GM12891 (cell line): Measurements from ENCODE around the gene GPATCH1.

ENCODE experiments used
- DNase-seq: peaks from one replicate; pipeline ENCODE4 v3.0.0; 2011; ENCODE audit warnings: low spot score; ENCODE audit not compliant: insufficient read length
- FAIRE-seq: peaks from 2 replicates; lab custom pipeline; 2011; peaks lifted over from hg19 to GRCh38; lab: Jason Lieb, UNC
- PAX5 ChIP-seq: IDR thresholded peaks from 2 replicates; pipeline ENCODE4 v1.6.1; 2011; ENCODE audit warnings: low read length, moderate library complexity, mild to moderate bottlenecking; ENCODE audit not compliant: insufficient read depth, severe bottlenecking
- POLR2A ChIP-seq: IDR thresholded peaks from 2 replicates; pipeline ENCODE4 v1.6.1; 2011; ENCODE audit warnings: low read depth, low read length, control low read depth
- POLR2AphosphoS5 ChIP-seq: IDR thresholded peaks from 2 replicates; pipeline ENCODE4 v1.6.1; 2011; ENCODE audit warnings: low read depth, low read length, control low read depth
- POU2F2 ChIP-seq: IDR thresholded peaks from 2 replicates; pipeline ENCODE4 v1.6.1; 2011; ENCODE audit warnings: low read depth, mild to moderate bottlenecking, control low read depth, low read length, moderate library complexity
- SPI1 ChIP-seq: IDR thresholded peaks from 2 replicates; pipeline ENCODE4 v1.6.1; 2011; ENCODE audit warnings: low read depth, low read length, control low read depth
- TAF1 ChIP-seq: IDR thresholded peaks from 2 replicates; pipeline ENCODE4 v1.6.1; 2011; ENCODE audit warnings: low read depth, low read length, control low read depth

The GPATCH1 gene

GRCh38 chr19:33090179-33090578 is 9.2 kb downstream of the GPATCH1 start:
- FAIRE-seq (no peak), DNase-seq (no peak)
- TF ChIP-seq TAF1 (no peak), POLR2A (no peak), PAX5 (no peak), SPI1 (no peak), POLR2AphosphoS5 (no peak), POU2F2 (no peak)

- FAIRE-seq (no peak), DNase-seq (no peak)
- TF ChIP-seq PAX5 (no peak), POLR2A (no peak), POLR2AphosphoS5 (no peak), POU2F2 (no peak), SPI1 (no peak), TAF1 (no peak)
Observed at GRCh38 chr19:33093420-33094210, 12.6 kb downstream of the GPATCH1 start.

- DNase-seq (no peak), FAIRE-seq (no peak)
- TF ChIP-seq POU2F2 (no peak), SPI1 (no peak), PAX5 (no peak), TAF1 (no peak), POLR2AphosphoS5 (no peak), POLR2A (no peak)
Observed at GRCh38 chr19:33094436-33095067, 13.6 kb downstream of the GPATCH1 start.

- FAIRE-seq (no peak), DNase-seq (no peak)
- TF ChIP-seq POU2F2 (no peak), PAX5 (no peak), SPI1 (no peak), POLR2AphosphoS5 (no peak), POLR2A (no peak), TAF1 (no peak)
Observed at GRCh38 chr19:33096005-33096404, 15.0 kb downstream of the GPATCH1 start.

GRCh38 chr19:33098055-33098534 is 17.1 kb downstream of the GPATCH1 start:
- DNase-seq (no peak), FAIRE-seq (no peak)
- no peak for TF ChIP-seq POLR2A
- TF ChIP-seq TAF1: no peak
- TF ChIP-seq POU2F2: no peak
- TF ChIP-seq PAX5: no peak
- TF ChIP-seq SPI1: no peak
- no peak for TF ChIP-seq POLR2AphosphoS5

GRCh38 chr19:33100894-33101644 is 20.1 kb downstream of the GPATCH1 start:
- FAIRE-seq (no peak), DNase-seq (no peak)
- no peak for TF ChIP-seq POLR2AphosphoS5
- no peak for TF ChIP-seq PAX5

GRCh38 chr19:33102893-33103292 is 21.9 kb downstream of the GPATCH1 start:
- DNase-seq: no peak
- TF ChIP-seq POLR2AphosphoS5 (no peak), SPI1 (no peak), POLR2A (no peak), POU2F2 (no peak), PAX5 (no peak), TAF1 (no peak)
- no peak for FAIRE-seq

- TF ChIP-seq SPI1 (no peak), POU2F2 (no peak), POLR2AphosphoS5 (no peak), TAF1 (no peak), PAX5 (no peak), POLR2A (no peak)
- DNase-seq (no peak), FAIRE-seq (no peak)
Observed at GRCh38 chr19:33108161-33108560, 27.2 kb downstream of the GPATCH1 start.
